HG03064 (cell line): Measurements from ENCODE around the gene TCP1.
"Not testable (repeated sequence)": the region's sequence is repeated elsewhere in the genome, so short reads cannot be mapped to it uniquely, and the experiment has no call there.

Experiments
- ATAC-seq: cut with Tn5 transposase; IDR thresholded peaks from one replicate; pipeline ENCODE4 v1.9.1; 2021; ENCODE audit warnings: low read depth; ENCODE audit not compliant: unreplicated experiment

The TCP1 gene

DNA sequence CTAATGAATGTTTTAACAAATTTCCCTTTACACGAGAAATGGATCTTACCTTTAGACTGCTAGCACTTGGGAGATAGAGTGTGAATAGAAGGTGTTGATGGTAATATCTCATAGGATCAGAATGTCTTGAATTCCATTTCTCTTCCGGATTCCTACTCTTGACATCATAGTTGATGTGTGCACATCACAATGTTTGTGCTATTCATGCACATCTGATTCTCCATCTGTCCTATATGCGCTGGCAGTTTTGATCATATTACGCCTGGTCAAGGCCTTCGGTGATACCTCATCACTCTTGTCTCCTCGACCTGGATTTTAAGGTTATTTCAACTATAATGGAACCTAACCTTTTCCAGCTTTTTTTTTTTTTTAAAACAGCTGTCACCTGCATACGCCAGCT is 44.3 kb downstream of the TCP1 start:
- no peak for ATAC-seq

DNA sequence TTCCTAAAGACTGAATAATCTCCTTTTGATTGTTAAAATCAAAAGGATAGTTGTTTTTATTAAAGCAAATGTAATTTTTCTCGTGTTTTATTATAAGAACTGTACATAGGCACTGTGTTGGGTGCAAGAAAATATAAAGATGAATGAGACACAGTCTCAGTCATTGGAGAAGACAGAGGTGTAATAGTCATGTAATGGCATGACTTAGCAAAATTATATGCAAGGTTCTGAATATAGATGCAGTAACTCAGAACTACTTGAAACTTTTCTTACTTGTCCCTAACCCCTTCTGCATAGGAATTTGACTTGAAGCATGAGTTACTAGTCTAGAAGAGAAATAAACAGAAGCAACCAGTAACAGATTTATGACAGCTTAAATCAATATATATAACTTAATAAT is 47.2 kb downstream of the TCP1 start:
- no peak for ATAC-seq

DNA sequence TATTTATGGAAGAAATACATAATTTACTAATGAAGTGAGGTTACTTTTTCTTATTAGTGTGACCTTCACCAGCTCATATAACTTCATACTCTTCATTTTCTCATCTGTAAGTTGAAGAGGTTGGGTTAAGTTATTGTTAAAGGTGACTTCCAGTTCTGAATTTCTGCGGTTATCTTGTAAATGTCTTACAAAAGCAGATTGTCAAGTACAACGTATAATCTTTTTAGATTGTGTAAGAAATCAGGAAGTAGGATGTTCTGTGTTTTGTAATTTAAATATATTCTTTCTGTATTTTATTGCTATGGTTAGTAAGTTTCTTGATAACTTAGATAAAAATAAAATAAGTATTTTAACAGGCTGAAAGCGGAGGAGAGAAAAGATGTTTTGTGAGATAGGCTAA is 50.1 kb downstream of the TCP1 start:
- ATAC-seq = no peak

DNA sequence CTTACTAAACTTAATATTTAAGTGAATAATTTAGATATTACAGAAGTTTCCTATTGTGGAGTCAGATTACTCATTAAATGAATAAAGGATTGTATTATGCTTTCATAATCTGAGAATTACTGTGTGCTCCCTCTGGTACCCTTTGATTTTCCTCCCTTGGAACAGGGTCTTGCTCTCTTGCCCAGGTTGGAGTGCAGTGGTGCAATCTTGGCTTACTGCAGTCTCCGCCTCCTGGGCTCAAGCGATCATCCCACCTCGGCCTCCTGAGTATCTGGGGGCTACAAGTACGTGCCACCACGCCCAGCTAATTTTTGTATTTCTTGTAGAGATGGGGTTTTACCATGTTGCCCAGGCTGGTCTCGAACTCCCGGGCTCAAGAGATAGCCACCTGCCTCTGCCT is 52.5 kb downstream of the TCP1 start:
- no peak for ATAC-seq

DNA sequence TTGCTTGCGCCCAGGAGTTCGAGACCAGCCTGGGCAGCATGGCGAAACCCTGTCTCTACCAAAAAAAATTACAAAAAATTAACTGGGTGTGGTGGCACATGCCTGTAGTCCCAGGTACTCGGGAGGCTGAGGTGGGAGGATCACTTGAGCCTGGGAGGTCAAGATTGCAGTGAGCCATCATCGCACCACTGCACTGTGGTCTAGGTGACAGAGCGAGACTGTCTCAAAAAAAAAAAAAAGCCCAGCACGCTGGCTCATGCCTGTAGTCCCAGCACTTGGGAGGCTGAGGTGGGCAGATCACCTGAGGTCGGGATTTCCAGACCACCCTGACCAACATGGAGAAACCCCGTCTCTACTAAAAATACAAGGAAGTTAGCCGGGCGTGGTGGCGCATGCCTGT is 56.0 kb downstream of the TCP1 start:
- not testable (repeated sequence) for ATAC-seq

DNA sequence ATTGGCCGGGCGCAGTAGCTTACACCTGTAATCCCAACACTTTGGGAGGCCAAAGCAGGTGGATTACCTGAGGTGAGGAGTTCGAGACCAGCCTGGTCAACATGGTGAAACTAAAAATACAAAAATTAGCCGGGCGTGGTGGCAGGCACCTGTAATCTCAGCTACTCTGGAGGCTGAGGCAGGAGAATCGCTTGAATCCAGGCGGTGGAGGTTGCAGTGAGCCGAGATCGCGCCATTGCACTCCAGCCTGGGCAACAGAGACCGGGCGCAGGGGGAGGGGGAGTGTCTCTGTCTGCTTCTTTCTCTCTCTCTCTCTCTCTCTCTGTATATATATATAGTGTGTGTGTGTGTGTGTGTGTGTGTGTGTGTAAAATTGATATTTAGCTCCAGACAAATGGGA is 56.9 kb downstream of the TCP1 start:
- ATAC-seq = not testable (repeated sequence)

DNA sequence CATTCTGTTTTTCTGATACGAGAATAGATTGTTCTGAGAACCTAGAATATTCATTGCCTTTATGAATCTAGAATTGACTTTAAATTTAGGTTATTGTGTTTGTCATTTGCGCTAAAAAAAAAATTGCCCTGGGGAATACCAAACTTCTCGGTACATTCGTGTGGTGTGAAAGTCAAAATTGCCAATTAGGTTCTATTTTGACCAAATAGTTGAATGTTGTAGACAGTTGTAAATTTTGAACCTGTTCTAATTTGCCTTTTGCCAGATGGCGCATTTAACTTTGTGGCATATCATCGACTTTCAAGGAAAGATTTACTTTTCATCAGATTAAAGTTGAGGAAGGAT is 59.1 kb downstream of the TCP1 start:
- ATAC-seq = no peak

DNA sequence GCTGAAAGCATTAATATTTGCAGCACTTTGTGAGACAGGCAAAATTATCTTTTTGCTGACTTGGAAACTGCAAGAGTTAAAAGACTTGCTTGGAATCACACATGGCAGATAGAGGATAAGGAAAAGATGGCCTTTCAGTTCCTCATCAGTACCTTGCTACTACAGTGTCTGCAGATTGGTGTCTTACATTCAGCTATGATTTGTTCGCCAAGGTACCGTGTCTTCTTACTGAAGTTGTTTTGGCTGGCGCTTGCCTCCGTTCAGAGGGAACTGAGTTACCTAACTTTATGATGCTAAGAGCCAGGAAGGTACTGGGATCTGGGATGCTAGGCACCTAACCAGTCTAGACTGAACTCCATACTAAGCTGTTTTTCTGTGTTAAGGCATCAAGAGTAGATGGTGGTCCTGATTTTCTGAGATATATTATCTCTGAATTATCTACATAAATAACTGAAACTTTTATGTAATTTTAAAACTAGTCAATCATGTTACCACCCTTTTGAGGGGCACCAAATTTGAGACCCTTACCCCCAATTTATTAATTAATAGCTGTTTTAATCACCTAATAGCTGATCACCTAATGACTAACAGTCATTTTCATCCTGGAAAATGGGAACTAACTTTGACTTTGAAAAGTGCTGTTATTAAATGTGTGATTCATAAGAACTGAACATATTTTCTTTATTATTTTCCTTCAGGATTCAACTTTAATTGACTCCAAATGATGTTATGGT is 59.6 kb downstream of the TCP1 start:
- ATAC-seq = no peak

DNA sequence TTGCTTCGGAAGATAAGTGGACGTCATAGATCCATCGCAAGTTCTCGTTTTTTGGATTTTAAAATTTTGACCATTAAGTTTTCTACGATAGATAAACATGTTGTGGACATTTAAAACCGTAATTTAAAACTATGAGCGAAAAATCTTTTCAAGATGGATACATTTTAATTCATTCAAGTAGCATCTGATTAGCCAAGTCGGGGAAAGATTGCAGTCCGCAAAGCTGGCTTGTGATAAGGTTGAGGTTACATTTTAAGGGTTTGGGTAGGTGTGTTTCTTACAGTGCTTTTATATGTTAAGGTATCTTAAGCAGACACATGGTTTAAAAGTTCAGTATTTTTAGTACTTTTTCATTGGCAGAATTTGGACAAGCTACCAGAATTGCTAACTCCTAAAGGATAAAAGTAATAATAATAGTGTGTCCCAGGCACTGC is 60.9 kb downstream of the TCP1 start:
- no peak for ATAC-seq
